ENCODE data around the gene BMAL1. TPM values are rescaled to one million over a fixed set of nuclear protein-coding genes. Genes with fewer than 3 reads are reported as not detected.
"Not testable (repeated sequence)": the region's sequence is repeated elsewhere in the genome, so short reads cannot be mapped to it uniquely, and the experiment has no call there.

The BMAL1 gene
- total RNA-seq, 1 donor from 2014 or later: 18.8 TPM

DNA sequence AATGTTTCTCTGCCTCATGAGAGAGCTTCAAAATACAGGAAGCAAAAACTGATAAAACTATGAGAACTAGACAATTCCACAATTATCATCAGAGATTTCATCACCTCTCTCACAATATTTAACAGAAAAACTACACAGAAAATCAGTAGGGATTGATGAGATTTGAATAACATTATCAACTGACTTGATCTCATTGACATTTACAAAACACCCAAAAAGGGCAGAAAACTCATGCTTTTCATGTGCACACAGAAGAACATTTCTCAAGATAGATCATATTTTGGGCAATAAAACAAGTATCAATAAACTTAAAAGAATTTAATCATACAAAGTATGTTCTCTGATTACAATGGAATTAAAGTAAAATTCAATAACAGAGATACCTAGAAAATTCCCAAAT lies 149.8 kb downstream of the BMAL1 start:
- no peak overlapping the region for H3K9ac ChIP-seq (ENCODE audit: low read depth in 1 of 3, low read length in 3 of 3)
- no peaks in the 10 kb centered on the region for H3K27me3 ChIP-seq (ENCODE audit: control insufficient read depth in 3 of 3, insufficient read depth in 3 of 3, low read length in 3 of 3)
- H3K9me3 ChIP-seq (ENCODE audit: control insufficient read depth in 3 of 3, low read length in 3 of 3): peaks cover 0 to 4% (median 0%) of the 10 kb centered on the region in 3 donors
- no peaks in the 10 kb centered on the region for H3K4me1 ChIP-seq (ENCODE audit: control insufficient read depth in 3 of 3, insufficient read depth in 3 of 3, low read length in 3 of 3)
- no peak overlapping the region for H3K27ac ChIP-seq (ENCODE audit: low read depth, low read length)
- no peak overlapping the region for H3K4me3 ChIP-seq (ENCODE audit: low read length in 3 of 3)
- no peaks in the 10 kb centered on the region for H3K36me3 ChIP-seq (ENCODE audit: control insufficient read depth in 3 of 3, insufficient read depth in 3 of 3, low read length in 3 of 3)

DNA sequence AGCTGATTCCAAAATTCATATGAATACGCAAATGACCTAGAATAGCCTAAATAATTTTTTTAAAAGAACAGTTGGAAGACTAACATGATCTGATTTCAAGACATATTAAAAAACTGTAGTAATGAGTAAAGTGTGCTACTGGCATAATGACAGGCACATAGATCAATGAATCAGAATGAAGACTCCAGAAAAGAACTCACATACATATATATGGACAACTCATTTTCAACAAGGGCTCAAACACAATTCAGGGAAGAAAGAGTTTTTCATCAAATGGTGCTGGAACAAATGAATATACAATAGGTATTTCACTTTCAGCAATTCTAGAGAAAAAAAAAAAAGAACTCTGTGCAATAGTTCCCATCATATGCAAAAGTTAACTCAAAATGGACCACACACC lies 151.7 kb downstream of the BMAL1 start:
- Histone ChIP-seq H3K27ac (ENCODE audit: low read depth, low read length) (no peak overlapping the region), H3K4me3 (ENCODE audit: low read length in 3 of 3) (no peak overlapping the region), H3K36me3 (ENCODE audit: control insufficient read depth in 3 of 3, insufficient read depth in 3 of 3, low read length in 3 of 3) (no peaks in the 10 kb centered on the region), H3K27me3 (ENCODE audit: control insufficient read depth in 3 of 3, insufficient read depth in 3 of 3, low read length in 3 of 3) (no peaks in the 10 kb centered on the region), H3K9me3 (ENCODE audit: control insufficient read depth in 3 of 3, low read length in 3 of 3) (peaks cover 0 to 4% (median 0%) of the 10 kb centered on the region in 3 donors), H3K9ac (ENCODE audit: low read depth in 1 of 3, low read length in 3 of 3) (no peak overlapping the region), H3K4me1 (ENCODE audit: control insufficient read depth in 3 of 3, insufficient read depth in 3 of 3, low read length in 3 of 3) (peaks cover 0 to 3% (median 0%) of the 10 kb centered on the region in 3 donors)

DNA sequence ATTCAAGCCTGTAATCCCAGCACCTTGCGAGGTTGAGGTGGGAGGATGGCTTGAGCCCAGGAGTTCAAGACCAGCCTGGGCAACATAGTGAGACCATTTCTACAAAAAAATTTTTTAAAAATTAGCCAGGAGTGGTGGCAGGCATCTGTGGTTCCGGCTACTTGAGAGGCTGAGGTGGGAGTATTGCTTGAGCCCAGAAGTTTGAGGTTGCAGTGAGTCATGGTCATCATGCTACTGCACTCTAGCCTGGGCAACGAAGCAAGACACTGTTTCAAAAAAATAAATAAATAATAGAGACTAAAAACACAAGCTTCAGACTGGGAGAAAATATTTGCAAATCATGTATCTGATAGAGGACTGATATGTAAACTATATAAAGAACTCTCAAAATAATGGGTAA lies 152.2 kb downstream of the BMAL1 start:
- Histone ChIP-seq H3K27ac (ENCODE audit: low read depth, low read length) (no peak overlapping the region), H3K9ac (ENCODE audit: low read depth in 1 of 3, low read length in 3 of 3) (no peak overlapping the region), H3K27me3 (ENCODE audit: control insufficient read depth in 3 of 3, insufficient read depth in 3 of 3, low read length in 3 of 3) (no peaks in the 10 kb centered on the region), H3K9me3 (ENCODE audit: control insufficient read depth in 3 of 3, low read length in 3 of 3) (peaks cover 0 to 4% (median 0%) of the 10 kb centered on the region in 3 donors), H3K4me3 (ENCODE audit: low read length in 3 of 3) (no peak overlapping the region), H3K36me3 (ENCODE audit: control insufficient read depth in 3 of 3, insufficient read depth in 3 of 3, low read length in 3 of 3) (no peaks in the 10 kb centered on the region), H3K4me1 (ENCODE audit: control insufficient read depth in 3 of 3, insufficient read depth in 3 of 3, low read length in 3 of 3) (peaks cover 0 to 3% (median 0%) of the 10 kb centered on the region in 3 donors)

DNA sequence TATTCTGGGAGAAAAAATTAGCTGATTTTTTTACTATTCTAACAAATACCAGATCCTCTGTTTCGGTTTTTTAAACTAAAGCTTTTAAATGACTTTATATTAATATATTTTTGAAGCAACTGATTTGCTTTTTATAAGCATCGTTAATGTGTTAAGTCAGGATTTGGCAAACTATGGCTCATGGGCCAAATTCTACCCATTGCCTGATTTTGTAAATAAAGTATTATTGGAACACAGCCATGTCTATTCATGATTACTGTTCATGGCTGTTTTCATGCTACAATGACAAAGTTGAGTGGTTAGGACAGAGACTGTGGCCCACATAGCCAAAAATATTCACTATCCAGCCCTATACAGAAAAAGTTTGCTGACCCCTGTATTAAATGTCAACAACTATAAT lies 155.8 kb downstream of the BMAL1 start:
- H3K27me3 ChIP-seq (ENCODE audit: control insufficient read depth in 3 of 3, insufficient read depth in 3 of 3, low read length in 3 of 3): no peaks in the 10 kb centered on the region
- H3K9ac ChIP-seq (ENCODE audit: low read depth in 1 of 3, low read length in 3 of 3): no peak overlapping the region
- peaks cover 0 to 3% (median 0%) of the 10 kb centered on the region in 3 donors for H3K4me1 ChIP-seq (ENCODE audit: control insufficient read depth in 3 of 3, insufficient read depth in 3 of 3, low read length in 3 of 3)
- H3K9me3 ChIP-seq (ENCODE audit: control insufficient read depth in 3 of 3, low read length in 3 of 3): no peaks in the 10 kb centered on the region
- no peaks in the 10 kb centered on the region for H3K36me3 ChIP-seq (ENCODE audit: control insufficient read depth in 3 of 3, insufficient read depth in 3 of 3, low read length in 3 of 3)
- no peak overlapping the region for H3K27ac ChIP-seq (ENCODE audit: low read depth, low read length)
- H3K4me3 ChIP-seq (ENCODE audit: low read length in 3 of 3): no peak overlapping the region

DNA sequence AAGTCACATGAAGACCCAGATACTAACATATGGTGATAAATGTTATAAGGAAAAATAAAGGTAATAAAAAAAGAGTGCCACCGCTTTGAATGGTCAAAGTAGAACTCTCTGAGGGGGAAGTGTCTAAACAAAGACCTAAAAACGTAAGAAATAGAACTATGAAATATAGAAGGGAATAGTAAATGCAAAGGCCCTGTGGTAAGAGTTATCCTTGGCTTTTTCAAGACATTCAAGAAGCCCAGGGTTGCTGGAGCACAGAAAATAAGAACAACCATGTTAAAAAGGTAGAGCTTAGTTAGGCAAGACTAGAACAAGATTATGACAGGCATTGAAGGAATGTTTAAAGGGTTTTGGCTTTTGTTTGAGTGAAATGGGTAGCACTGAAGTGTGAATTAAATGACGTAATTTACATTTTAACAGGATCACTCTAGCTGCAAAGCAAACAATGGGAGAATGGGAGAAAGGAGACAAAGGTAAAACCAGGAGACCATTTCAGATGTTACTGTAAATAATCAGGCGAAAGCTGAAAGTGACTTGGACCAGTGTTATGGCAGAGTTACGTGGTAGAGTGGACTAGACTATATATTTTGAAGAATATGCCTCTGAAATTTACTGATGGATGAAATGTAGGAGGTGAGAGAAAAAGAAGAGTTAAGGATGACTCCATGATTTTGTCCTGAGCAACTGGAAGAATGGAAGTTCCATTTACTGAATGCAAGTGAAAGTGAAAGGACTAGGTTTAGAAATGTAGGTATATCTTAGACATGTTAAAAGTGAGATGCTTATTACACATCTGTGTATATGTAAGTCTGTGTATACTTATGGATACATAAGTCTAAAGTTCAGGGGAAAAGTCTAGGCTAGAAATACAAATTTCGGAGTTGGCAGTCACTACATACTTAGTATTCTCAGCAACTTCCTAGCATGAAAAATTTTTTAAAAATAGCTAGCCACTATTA lies 156.9 kb downstream of the BMAL1 start:
- no peak overlapping the region for H3K9ac ChIP-seq (ENCODE audit: low read depth in 1 of 3, low read length in 3 of 3)
- no peaks in the 10 kb centered on the region for H3K27me3 ChIP-seq (ENCODE audit: control insufficient read depth in 3 of 3, insufficient read depth in 3 of 3, low read length in 3 of 3)
- H3K36me3 ChIP-seq (ENCODE audit: control insufficient read depth in 3 of 3, insufficient read depth in 3 of 3, low read length in 3 of 3): no peaks in the 10 kb centered on the region
- no peak overlapping the region for H3K4me3 ChIP-seq (ENCODE audit: low read length in 3 of 3)
- no peak overlapping the region for H3K27ac ChIP-seq (ENCODE audit: low read depth, low read length)
- peaks cover 0 to 3% (median 0%) of the 10 kb centered on the region in 3 donors for H3K4me1 ChIP-seq (ENCODE audit: control insufficient read depth in 3 of 3, insufficient read depth in 3 of 3, low read length in 3 of 3)
- no peaks in the 10 kb centered on the region for H3K9me3 ChIP-seq (ENCODE audit: control insufficient read depth in 3 of 3, low read length in 3 of 3)

DNA sequence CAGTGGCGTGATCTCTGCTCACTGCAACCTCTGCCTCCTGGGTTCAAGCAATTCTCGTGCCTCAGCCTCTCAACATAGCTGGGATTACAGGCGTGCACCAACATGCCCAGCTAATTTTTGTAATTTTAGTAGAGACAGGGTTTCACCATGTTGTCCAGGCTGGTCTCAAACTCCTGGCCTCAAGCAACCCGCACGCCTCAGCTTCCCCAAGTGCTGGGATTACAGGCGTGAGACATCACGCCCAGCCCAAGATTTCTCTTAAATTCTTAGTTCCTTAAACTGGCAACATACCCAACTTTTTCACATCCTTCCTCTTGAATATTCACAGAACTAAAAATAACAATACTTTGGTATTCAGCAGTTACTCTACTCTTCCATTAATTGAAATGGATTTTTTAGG lies 159.2 kb downstream of the BMAL1 start:
- H3K36me3 ChIP-seq (ENCODE audit: control insufficient read depth in 3 of 3, insufficient read depth in 3 of 3, low read length in 3 of 3); H3K9me3 ChIP-seq (ENCODE audit: control insufficient read depth in 3 of 3, low read length in 3 of 3); H3K9ac ChIP-seq (ENCODE audit: low read depth in 1 of 3, low read length in 3 of 3); H3K27me3 ChIP-seq (ENCODE audit: control insufficient read depth in 3 of 3, insufficient read depth in 3 of 3, low read length in 3 of 3); H3K27ac ChIP-seq (ENCODE audit: low read depth, low read length); H3K4me3 ChIP-seq (ENCODE audit: low read length in 3 of 3); H3K4me1 ChIP-seq (ENCODE audit: control insufficient read depth in 3 of 3, insufficient read depth in 3 of 3, low read length in 3 of 3): not testable (repeated sequence)

Other genes with a start within 250 kb of the BMAL1 start
- 91.3 TPM for gene BTBD10, start 185.4 kb downstream of the BMAL1 start, total RNA-seq
- not detected for gene PTH, start 218.2 kb downstream of the BMAL1 start, total RNA-seq

All from skeletal muscle tissue (tissue), 4 donors.